Activated CD4-positive, alpha-beta T cell treated with anti-CD3 and anti-CD28 coated beads, Interleukin-2, amount 50 U/mL, for 24 hours (primary cell): ENCODE data around the gene SLC41A2.
"Not testable (repeated sequence)": the region's sequence is repeated elsewhere in the genome, so short reads cannot be mapped to it uniquely, and the experiment has no call there.

ENCODE experiments used
- DNase-seq, 2 donors: peaks; one replicate each; pipeline ENCODE4 v3.0.0-alpha.2; 2020; ENCODE audit warnings: low read depth in 1 of 2, low spot score in 1 of 2

The SLC41A2 gene, protein sequence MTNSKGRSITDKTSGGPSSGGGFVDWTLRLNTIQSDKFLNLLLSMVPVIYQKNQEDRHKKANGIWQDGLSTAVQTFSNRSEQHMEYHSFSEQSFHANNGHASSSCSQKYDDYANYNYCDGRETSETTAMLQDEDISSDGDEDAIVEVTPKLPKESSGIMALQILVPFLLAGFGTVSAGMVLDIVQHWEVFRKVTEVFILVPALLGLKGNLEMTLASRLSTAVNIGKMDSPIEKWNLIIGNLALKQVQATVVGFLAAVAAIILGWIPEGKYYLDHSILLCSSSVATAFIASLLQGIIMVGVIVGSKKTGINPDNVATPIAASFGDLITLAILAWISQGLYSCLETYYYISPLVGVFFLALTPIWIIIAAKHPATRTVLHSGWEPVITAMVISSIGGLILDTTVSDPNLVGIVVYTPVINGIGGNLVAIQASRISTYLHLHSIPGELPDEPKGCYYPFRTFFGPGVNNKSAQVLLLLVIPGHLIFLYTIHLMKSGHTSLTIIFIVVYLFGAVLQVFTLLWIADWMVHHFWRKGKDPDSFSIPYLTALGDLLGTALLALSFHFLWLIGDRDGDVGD

DNA sequence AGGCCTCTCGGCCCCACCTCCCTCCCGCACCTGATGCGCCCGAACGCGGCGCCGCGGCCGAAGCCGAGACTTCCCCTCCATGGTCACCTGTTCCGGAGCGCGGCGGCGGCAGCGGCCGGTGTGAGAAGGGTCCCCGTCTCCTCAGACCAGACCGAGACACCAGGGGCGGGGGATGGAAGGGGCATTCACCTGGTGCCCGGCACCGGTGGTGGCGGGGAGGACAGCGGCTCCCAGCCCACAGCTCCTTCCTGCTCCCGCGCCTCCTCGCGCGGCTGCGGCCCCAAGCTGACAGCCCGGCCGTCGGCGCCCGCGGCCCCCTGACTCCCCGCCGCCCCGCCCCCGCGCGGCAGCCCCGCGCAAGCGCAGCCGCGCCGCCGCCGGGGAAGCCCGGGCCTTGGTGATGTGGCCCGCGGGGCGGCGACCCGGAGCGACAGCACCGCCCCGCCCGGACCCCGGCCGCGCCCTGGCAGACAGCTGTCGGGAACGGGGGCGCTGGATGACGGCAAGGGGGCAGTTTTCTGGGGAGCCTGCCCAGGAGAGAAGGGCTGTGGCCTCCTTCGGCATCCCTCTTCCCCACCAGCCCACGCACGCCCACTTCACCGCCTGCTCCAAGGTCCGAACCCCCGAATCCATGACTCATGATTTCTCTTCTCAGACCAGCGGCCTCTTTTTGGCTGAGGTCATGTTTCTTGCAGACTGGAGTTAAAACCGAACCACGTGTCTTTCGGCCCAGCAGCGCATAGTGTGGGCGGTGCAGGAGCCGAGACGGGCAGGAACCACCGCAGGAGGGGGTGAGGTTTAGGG, at the start of gene SLC41A2:
SLC41A2 (minus strand) TSS at position 290 of the 804 bp plus-strand sequence. CDS start 29,763 bp downstream, outside the sequence.
- DNase-seq = peak; percentile 49 to 52

DNA sequence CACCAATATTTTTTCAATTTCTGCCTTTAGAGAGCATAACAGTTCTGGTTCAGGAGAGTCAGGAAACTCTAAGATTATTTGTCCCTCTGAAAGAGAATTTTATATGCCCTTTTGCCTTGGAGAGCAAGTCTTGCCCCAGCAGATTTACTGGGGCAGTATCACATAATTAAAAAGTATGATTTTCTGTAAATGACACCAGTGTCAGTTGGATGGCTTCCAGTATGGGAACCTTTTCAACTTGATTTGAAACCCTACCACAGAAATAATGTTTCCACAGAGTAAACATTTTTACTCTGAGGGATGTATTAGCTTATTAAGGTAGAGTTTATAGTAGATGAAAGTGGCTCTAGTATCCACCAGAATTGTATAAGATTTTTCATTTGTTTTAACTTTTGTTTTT, 43.4 kb upstream of the SLC41A2 start:
- DNase-seq = no peak

DNA sequence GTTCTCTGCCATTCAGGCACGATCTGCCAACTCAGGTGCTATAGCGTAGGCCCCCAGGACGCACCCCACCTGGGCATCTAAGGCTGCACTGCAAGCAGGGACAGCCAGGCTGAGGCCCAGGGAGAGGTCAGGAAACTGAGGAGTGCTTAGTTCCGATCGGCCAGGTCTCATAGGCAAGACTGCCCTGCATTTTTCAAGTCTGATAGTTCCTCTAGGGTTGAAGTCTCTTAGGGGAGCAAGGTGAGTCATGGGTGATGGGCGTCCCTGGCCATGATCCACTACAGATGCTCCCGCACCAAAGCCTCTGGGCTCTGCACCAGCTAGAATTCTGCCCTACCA, 41.2 kb upstream of the SLC41A2 start:
- no peak for DNase-seq

DNA sequence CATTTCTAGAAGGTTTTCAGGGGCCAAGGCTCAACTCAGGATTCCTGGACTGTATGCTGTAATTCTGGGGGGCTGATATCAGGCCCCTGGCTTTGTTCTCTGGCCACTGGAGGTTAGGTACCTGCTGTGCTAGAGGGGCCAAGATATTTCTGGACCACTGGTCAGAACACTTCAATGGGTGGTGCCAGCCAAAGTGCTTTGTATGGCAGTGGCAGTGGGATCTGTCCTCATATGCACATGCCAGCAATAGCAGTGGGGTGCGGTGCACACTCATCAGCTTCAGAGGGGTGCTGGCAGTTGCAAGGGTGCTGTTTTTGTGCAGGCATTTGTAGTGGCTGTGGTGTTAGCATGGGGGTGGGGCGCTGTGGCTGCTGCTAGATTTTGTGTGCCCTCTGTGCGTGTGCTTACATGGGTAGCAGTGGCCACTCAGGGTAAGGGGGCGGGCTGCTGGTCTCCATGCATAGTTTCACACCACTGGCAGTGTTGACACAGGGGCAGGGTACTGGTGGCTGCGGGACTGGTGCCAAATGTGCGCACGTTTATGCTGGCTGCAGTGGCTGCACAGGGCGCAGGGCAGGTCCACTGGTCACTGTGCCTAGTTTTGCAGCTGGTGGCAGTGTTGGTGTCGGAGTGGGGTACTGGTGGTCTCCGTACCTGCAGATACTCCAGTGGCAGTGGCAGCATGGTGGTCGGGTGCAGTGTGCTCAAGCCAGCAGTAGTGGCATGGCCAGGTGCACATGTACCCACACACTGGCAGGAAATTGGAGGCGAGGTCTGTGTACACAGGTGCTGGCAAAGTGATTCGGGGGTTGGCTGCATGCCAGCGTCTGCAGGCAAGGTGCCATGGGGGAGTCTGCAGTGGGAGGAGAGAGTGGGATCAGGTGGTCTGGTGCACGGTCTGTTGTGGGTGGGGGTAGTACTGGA, 40.6 kb upstream of the SLC41A2 start:
- no peak for DNase-seq

DNA sequence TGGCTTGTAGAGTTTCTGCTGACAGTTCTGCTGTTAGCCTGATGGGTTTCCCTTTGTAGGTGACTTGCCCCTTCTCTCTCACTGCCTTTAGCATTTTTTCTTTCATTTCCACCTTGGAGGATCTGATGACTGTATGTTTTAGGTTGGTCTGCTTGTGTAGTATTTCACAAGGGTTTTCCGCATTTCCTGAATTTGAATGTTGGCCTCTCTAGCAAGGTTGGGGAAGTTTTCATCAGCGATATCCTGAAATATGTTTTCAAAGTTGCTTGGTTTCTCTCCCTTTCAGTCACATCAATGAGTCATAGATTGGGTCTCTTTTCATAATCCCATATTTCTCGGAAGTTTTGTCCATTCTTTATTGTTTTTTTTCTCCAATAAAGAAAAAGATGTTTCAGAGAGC, 39.5 kb upstream of the SLC41A2 start:
- DNase-seq = no peak

DNA sequence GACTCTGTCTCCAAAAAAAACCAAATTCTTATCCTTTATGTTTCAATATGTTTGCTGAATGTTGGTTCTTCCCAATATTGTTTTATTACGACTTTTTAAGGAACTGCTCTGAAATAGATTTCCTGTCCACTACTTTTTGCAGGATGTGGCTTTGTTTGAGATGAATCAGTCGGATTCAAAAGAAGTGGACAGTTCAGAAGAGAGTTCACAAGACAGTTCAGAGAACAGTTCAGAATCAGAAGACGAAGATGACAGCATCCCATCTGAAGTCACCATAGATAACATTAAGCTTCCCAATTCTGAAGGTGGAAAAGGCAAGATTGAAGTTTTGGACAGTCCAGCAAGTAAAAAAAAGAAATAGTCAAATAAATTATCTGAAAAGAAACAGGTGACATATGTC, 36.2 kb upstream of the SLC41A2 start:
- no peak for DNase-seq

DNA sequence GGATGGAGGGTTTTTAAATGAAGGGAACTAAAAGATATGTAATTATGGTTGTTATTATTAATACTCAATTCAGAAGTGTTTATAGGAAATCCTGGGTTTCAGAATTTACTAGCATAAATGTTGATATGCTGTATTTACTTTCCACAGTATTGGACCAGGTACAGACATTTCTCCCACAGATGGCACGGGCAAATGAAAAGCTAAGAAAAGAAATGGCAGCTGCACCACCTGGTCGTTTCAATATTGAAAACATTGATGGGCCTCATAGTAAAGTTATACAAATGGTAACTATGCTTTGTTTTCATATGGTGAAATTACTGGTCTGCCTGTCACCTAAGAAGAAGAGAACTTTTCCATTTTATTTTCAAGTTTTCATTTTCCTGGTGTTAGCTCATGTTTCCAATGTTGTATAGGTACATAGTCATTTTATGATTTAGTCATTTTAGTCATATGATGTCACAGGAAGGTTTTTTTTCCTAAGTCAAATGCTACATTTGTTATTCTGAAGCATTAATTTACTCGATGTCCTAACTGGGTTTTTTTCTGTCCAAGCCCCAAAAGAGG, 33.6 kb upstream of the SLC41A2 start:
- no peak for DNase-seq

DNA sequence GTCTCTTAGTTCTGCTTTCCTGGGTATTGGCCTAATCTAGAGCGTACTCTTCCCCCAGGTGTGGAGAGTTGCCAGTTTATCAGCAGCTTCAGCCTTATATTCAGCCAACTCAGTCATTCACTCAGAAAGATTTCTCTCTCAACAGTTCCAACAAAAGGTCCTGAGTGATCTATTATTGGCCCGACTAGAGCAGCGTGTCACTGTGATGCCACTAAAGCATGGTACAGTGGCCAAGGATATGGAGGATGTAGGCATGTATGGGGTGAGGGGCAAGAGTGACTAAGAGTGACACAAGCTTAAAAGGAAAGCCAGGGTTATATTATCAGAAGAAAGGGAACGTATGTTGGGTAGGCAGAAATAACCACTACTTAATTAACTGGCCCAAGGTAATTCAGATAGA, 32.9 kb upstream of the SLC41A2 start:
- no peak for DNase-seq

DNA sequence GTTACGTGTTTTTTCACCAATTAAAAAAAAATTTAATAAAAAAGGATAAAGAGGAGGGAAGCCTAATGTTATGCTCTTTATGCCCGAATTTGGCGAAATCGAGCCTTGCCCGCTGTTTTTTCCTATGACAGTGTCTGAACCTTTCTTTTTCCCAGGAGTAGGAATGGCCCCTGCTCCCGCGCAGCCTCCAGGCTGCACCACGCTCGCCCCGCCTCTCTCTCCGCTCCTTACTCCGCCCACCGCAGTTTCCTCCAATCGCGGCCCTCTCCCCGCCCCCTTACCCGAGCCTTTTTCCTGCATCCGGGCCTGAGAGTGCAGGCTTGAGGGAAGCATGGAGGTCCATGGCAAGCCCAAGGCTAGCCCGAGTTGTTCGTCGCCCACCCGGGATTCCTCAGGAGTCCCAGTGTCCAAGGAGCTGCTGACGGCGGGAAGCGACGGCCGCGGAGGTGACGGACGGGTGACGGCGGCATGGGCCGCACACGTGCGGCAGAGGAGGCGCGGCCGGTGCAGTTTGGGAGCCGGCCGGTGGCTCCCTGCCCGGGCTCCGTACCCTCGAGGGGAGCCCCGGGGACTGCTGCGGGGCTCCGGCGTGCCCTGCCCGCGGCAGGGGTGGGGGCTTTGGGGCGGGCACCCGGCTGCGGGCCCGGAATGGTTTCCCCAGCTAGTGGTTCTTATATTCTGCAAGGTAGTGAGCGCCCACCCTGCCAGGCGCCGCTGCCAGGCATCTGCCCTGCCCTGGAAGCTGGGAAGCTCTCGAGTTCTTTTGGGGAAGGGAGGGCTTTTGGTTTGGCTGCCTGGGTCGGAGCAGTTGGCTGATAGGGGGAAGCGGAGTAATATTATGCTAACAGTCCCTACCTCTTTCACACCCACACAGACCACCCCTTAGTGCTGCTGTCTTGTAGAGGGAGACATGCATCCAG, 28.2 kb upstream of the SLC41A2 start, which contains the start of gene NOPCHAP1:
NOPCHAP1 (plus strand) TSS at position 295 of the 920 bp plus-strand sequence; CDS start at position 332, 37 bp downstream.
- DNase-seq = peak; percentile 64 to 85

DNA sequence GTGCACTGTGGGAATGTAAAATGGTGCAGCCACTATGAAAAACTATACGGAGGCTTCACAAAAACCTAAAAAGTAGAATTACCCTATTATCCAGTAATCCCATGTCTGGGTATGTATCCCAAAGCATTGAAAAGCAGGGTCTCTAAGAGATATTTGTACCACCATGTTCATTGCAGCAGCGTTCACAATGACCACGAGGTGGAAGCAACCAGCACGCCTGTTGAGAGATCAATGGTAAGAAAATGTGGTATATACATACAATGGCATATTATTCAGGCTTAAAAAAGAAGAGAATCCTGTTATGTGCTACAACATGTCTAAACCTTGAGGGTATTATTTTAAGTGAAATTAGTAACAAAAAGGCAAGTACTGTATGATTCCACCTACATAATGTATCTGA, 27.1 kb upstream of the SLC41A2 start:
- DNase-seq = no peak

DNA sequence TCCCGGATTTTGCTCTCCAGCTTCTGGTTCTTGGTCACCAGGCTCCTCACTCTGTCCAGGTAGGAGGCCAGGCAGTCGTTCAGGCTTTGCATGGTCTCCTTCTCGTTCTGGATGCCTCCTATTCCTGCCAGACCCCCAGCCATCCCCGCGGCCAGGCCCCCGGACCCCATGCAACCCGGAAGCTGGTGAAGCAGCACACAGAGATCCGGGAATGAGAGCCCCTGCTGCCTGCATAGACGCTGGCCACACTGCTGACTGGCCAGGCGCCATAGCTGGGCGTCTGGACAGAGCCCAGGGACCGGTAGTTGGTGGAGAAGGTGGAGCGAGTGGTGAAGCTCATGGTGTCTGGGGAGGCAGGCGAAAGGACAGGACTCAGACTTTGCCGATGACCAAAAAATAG, 19.6 kb upstream of the SLC41A2 start:
- DNase-seq = not testable (repeated sequence)

DNA sequence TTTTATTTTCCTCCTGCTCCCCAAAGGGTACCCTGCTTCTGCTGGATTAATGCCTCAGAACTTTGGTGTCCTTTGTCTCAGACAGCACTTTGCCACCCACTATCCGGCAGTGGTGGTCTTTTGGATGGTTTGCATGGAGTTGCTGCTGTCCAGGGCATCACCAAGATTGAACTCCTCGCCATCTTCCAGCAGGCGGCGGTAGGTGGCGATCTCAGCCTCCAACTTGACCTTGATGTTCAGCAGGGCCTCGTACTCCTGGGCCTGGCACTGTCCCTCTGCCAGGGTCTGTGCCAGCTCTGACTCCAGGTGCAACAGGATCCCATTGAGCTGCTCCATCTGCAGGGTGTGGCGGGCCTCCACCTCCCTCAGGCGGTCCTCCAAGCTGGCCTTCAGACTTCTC, 18.6 kb upstream of the SLC41A2 start:
- no peak for DNase-seq

DNA sequence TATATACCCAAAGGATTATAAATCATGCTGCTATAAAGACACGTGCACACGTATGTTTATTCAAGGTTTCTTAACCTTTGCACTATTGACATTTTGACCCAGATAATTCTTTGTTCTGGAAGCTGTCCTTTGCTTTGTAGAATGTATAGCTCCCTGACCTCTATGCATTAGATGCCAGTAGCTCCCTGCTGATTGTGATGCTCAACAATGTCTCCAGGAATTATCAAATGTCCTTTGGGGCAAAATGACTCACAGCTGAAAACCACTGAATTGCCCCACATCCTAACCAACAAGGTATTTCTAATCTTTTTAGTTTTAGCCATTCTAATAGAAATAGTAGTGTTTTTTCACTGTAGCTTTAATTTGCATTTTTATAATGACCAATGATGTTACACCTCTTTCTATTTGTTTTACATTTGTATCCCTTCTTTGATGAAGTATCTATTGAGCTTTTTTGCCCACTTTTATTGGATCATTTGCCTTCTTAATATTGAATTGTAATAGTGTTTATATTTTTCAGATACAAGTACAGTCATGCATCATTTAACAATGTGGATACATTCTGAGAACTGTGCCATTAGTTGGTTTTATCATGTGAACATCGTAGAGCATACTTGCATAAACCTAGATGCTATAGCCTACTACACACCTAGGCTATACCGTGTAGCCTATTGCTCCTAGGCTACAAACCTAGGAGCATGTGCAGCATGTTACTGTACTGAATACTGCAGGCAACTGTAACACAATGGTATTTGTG, 17.7 kb upstream of the SLC41A2 start:
- no peak for DNase-seq

DNA sequence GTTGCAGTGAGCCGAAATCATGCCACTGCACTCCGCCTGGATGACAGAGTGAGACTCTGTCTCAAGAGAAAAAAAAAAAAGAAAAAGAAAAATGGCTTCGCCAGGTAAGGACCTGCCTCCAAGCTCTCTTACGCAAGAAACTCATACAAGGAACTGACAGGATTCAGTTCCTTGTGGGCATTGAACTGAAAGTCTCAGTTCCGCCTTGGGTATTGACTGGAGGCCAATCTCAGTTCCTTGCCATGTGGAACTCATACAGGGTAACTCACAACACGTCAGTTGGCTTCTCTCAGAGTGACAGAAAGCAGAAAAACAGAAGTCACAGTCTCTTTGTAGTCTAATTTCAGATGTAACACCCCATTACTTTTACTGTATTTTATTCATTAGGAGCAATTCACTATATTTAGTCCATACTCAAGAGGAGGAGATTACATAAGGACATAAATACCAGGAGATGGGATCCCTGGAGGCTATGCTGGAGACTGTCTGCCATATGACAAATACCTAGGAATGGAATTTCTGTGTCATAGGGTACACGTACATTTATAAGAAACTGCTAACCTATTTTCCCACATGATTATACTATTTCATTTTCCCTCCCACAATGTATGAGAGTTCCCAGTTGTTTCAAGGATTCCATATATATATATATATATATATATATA, 16.7 kb upstream of the SLC41A2 start:
- DNase-seq = no peak

DNA sequence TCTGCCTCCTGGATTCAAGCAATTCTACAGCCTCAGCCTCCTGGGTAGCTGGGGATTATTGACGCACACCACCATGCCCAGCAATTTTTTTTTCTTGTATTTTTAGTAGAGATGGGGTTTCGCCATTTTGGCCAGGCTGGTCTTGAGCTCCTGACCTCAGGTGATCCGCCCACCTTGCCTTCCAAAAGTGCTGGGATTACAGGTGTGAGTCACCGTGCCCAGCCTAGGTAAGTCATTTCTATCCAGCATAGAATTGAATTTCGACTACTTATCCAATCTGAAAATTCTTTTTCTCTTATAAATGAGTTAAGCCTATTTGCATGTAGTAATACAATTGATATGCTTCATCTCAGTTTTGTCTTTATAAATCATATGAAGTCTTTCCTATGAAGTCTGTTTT, 15.2 kb upstream of the SLC41A2 start:
- DNase-seq = no peak

DNA sequence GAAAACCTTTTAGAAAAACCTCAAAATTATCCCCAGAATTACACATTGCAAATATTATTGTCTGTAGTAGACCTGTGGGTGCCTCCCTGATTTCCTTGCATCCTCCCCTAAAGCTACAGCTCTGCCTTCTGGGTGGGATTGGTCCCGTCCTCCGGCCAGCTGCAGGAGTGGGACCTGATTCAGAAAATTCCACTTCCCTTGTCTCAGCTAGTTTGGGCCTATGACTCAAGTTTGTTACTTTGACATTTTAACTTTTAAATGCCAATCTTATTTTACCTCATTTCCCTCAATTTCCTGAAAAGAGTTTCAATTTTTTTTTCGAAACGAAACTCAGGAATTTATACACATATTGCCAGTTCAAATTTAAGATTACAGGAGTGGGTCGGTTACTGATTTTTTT, 13.2 kb upstream of the SLC41A2 start:
- no peak for DNase-seq

DNA sequence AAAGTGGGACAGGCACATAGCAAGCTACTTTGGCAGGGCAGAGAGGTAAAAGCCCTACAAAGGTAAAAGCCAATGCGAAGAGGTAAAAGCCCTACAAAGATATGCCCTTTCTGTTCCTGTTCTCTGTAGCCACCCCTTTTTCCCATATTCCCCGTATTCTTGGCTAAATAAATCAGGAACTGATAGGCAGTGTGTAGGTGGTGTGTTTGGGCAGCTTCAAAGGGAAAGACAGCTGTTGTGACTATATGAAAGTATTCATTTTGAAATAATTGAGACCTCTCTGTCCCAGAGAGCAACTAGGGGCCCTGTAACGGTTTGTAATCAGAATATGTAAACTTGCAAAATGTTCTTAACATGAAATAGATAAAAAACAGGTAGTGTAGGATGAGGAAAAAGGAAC, 11.3 kb upstream of the SLC41A2 start:
- DNase-seq = no peak

DNA sequence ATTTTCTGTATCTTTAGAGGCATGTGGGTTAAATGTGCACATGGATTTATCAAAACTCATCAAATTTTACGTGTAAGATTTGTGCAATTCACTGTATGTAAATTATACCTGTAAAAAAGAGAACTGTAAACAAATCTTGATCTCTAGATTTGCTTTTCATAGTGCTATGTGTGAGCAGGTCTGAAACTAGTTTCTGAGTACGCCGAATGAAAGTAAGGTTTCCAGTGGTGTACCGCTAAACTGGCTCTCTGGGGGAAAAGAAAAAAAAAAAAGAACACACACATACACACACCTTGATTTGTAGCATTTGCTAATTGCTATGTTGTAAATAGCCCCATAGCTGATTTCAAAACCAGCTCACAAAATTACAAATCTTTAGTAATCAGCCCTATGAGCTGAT, 8.6 kb upstream of the SLC41A2 start:
- DNase-seq = no peak
